Measurements from ENCODE around the gene SSH2.

GRCh38 chr17:29777663-29778062 lies 152.4 kb downstream of the SSH2 start:
- TF ChIP-seq CTCF (IDR thresholded peaks at IDR 0.05) = no peak
- TF ChIP-seq POLR2A (IDR thresholded peaks at IDR 0.05) = no peak
